ENCODE results near the gene TMTC4. TPM values are rescaled to one million over a fixed set of nuclear protein-coding genes. Genes with fewer than 3 reads are reported as not detected.
"Not testable (repeated sequence)": the region's sequence is repeated elsewhere in the genome, so short reads cannot be mapped to it uniquely, and the experiment has no call there.

Gene TMTC4
- polyA plus RNA-seq, 2 of the 4 experiments (the other 2 are of a cell fraction): 15.6 to 17.5 TPM

DNA sequence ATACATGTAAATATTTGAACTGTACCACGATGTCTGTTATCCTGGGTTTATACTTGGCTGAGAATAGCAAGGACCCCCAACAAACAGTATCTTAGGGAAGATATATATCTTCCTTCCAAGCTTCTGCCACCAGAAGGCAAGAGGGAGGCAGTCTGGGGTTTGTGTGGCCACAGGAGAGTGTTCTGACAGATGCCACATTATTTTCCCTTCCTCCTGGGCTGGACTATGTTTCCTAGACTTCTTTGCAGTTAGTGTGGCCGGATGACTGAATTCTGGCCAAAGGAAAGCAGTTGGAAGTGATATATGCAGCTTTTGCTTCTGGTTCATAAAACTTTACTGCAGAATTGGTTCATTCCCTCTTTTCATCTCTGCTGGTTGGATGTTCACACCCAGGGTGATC, 39.9 kb upstream of the TMTC4 start (continued):
- no peak for TF ChIP-seq MAZ (IDR thresholded peaks at IDR 0.05; ENCODE audit: borderline replicate concordance, low read depth, low read length)
- TF ChIP-seq, protein P1, sequence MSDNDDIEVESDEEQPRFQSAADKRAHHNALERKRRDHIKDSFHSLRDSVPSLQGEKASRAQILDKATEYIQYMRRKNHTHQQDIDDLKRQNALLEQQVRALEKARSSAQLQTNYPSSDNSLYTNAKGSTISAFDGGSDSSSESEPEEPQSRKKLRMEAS (IDR thresholded peaks at IDR 0.05): no peak

DNA sequence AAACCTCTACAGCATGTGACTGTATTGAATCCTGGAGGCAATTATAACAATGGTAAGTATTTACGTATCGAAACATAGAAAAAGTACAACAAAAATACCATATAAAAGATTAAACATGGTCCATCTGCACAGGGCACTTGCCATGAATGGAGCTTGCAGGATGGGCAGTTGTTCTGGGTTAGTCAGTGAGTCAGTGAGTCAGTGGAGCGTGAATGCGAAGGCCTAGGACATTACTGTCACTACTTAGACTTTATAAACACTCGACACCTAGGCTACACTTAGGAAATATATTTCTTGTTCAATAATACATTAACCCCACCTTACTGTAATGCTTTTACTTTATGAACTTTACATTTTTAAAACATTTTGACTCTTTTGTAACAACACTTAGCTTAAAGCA, 35.6 kb upstream of the TMTC4 start:
- H3K9me3 ChIP-seq: no peaks in the 10 kb centered on the region
- H3K27ac ChIP-seq: no peak overlapping the region
- FAIRE-seq (no peak), DNase-seq (ENCODE audit: low read depth in 1 of 2, low spot score in 1 of 2) (no peak), ATAC-seq (no peak)
- CTCF ChIA-PET: interaction anchor here (1.4 kb wide), 1 partner anchor 12 kb away, joined by 4 read pairs; no protein-coding TSS in a partner anchor
- 83% methylated on average over 5 of the region's 5 CpGs for WGBS (ENCODE audit: missing lambda C conversion rate)
- POLR2A ChIA-PET: no interaction called here
- no peaks in the 10 kb centered on the region for H3K4me1 ChIP-seq
- H3K4me2 ChIP-seq: no peak overlapping the region
- H3K4me3 ChIP-seq: no peak overlapping the region
- TF ChIP-seq CBX2 (IDR thresholded peaks at IDR 0.05; ENCODE audit: borderline replicate concordance, low read depth): no peak
- TF ChIP-seq HOXA7 (CRISPR knock-in tag; IDR thresholded peaks at IDR 0.05): no peak
- no peak for TF ChIP-seq RCOR1 (IDR thresholded peaks at IDR 0.05; ENCODE audit: low read depth, low read length)
- TF ChIP-seq, protein P2, sequence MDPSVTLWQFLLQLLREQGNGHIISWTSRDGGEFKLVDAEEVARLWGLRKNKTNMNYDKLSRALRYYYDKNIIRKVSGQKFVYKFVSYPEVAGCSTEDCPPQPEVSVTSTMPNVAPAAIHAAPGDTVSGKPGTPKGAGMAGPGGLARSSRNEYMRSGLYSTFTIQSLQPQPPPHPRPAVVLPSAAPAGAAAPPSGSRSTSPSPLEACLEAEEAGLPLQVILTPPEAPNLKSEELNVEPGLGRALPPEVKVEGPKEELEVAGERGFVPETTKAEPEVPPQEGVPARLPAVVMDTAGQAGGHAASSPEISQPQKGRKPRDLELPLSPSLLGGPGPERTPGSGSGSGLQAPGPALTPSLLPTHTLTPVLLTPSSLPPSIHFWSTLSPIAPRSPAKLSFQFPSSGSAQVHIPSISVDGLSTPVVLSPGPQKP (IDR thresholded peaks at IDR 0.05; ENCODE audit: low read depth, low read length): no peak
- TF ChIP-seq, protein P3, sequence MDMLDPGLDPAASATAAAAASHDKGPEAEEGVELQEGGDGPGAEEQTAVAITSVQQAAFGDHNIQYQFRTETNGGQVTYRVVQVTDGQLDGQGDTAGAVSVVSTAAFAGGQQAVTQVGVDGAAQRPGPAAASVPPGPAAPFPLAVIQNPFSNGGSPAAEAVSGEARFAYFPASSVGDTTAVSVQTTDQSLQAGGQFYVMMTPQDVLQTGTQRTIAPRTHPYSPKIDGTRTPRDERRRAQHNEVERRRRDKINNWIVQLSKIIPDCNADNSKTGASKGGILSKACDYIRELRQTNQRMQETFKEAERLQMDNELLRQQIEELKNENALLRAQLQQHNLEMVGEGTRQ (IDR thresholded peaks at IDR 0.05): no peak
- no peak for TF ChIP-seq RARB (CRISPR knock-in tag; IDR thresholded peaks at IDR 0.05)
- no peak for TF ChIP-seq NPAS2 (CRISPR knock-in tag; IDR thresholded peaks at IDR 0.05; ENCODE audit: borderline replicate concordance)
- no peak for TF ChIP-seq KDM5A (IDR thresholded peaks at IDR 0.05)
- no peak for TF ChIP-seq FOXS1 (CRISPR knock-in tag; IDR thresholded peaks at IDR 0.05)
- TF ChIP-seq, protein P4, sequence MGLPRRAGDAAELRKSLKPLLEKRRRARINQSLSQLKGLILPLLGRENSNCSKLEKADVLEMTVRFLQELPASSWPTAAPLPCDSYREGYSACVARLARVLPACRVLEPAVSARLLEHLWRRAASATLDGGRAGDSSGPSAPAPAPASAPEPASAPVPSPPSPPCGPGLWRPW (IDR thresholded peaks at IDR 0.05): no peak

DNA sequence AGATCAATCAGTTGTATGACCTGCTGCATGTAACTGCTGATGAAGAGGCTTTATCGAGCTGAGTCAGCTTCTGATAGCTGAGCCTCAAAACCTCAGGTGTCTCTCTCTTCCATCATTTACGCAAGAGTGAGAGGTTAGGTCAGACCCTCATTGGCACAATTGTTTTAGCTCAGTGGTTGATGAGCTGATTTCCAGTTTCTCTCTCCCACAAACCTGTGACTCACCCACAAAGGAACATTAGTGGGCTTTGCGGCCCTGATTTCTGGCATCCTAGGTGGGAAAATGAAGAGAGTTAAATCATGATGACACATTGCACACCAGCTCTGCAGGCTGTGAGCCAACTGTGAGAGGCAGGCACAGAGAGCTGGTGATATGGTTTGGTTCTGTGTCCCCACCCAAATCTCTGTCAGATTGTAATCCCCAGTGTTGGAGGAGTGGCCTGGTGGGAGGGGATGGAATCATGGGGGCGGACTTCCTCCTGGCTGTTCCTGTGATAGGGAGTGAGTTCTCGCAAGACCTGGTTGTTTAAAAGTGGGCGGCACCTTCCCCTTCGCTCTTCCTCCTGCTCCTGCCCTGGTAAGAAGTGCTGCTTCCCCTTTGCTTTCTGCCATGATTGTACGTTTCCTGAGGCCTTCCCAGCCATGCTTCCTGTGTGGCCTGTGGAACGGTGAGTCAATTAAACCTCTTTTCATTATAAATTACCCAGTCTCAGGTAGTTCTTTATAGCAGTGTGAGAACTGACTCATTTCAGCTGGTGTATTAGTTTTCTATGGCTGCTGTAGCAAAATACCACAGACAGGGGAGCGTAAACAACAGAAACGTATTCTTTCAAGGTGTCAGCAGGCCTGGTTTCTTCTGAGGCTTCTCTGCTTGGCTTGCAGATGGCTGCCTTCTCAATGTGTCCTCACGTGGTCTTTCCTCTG, 33.5 kb upstream of the TMTC4 start:
- no peak for DNase-seq (ENCODE audit: low read depth in 1 of 2, low spot score in 1 of 2)
- CTCF ChIA-PET: interaction anchor here (1.4 kb wide), 1 partner anchor 13 kb away, joined by 5 read pairs; no protein-coding TSS in a partner anchor
- ATAC-seq: no peak

DNA sequence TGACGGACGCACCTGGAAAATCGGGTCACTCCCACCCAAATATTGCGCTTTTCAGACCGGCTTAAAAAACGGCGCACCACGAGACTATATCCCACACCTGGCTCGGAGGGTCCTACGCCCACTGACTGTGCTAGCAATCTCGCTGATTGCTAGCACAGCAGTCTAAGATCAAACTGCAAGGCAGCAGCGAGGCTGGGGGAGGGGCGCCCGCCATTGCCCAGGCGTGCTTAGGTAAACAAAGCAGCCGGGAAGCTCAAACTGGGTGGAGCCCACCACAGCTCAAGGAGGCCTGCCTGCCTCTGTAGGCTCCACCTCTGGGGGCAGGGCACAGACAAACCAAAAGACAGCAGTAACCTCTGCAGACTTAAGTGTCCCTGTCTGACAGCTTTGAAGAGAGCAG, 23.7 kb upstream of the TMTC4 start:
- H3K9me3 ChIP-seq; DNase-seq (ENCODE audit: low read depth in 1 of 2, low spot score in 1 of 2); FAIRE-seq; ATAC-seq; H3K4me3 ChIP-seq; H3K4me2 ChIP-seq; H3K27ac ChIP-seq; H3K4me1 ChIP-seq; CTCF ChIA-PET; POLR2A ChIA-PET: not testable (repeated sequence)
- WGBS (ENCODE audit: missing lambda C conversion rate): no CpG with 5 or more reads among the region's 16 CpGs

More for the DNA sequence above, 33.5 kb upstream of the TMTC4 start:
- WGBS (ENCODE audit: missing lambda C conversion rate): 60% methylated on average over 9 of the region's 12 CpGs
- no peak for FAIRE-seq
- no peaks in the 10 kb centered on the region for H3K9me3 ChIP-seq
- POLR2A ChIA-PET: no interaction called here
- no peak overlapping the region for H3K27ac ChIP-seq
- TF ChIP-seq NR3C1 (IDR thresholded peaks at IDR 0.05) (no peak), MAFK (IDR thresholded peaks at IDR 0.05; ENCODE audit: partially characterized antibody) (peak; percentile 16), ZFP36 (IDR thresholded peaks at IDR 0.05; ENCODE audit: borderline replicate concordance, partially characterized antibody) (no peak)
- TF ChIP-seq, protein P5, sequence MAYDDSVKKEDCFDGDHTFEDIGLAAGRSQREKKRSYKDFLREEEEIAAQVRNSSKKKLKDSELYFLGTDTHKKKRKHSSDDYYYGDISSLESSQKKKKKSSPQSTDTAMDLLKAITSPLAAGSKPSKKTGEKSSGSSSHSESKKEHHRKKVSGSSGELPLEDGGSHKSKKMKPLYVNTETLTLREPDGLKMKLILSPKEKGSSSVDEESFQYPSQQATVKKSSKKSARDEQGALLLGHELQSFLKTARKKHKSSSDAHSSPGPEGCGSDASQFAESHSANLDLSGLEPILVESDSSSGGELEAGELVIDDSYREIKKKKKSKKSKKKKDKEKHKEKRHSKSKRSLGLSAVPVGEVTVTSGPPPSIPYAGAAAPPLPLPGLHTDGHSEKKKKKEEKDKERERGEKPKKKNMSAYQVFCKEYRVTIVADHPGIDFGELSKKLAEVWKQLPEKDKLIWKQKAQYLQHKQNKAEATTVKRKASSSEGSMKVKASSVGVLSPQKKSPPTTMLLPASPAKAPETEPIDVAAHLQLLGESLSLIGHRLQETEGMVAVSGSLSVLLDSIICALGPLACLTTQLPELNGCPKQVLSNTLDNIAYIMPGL (CRISPR knock-in tag; IDR thresholded peaks at IDR 0.05; ENCODE audit: borderline replicate concordance): no peak
- TF ChIP-seq, protein P1 (IDR thresholded peaks at IDR 0.05): no peak
- no peaks in the 10 kb centered on the region for H3K4me1 ChIP-seq
- H3K4me2 ChIP-seq: no peak overlapping the region
- H3K4me3 ChIP-seq: no peak overlapping the region
